ENCODE measurements around the gene SHISA7.

The SHISA7 gene

GRCh38 chr19:55384131-55384919, 58.8 kb downstream of the SHISA7 start, which contains the start of gene TMEM238:
Gene TMEM238, minus strand, starts transcription at chr19:55384292. Its CDS starts 33 bp downstream, at chr19:55384259.
- DNase-seq (ENCODE audit: low spot score): no peak
- in situ Hi-C loops (cut with MboI; ENCODE audit: low sequenced_read_pairs, unreplicated experiment): no loop called here

GRCh38 chr19:55383279-55384130, 59.6 kb downstream of the SHISA7 start:
- TF ChIP-seq CTCF (IDR thresholded peaks at IDR 0.05; ENCODE audit: borderline replicate concordance, control extremely low read depth, extremely low read depth, insufficient read depth, missing control alignments): peak; percentile 51
- in situ Hi-C loops (cut with MboI; ENCODE audit: low sequenced_read_pairs, unreplicated experiment): no loop called here
- DNase-seq (ENCODE audit: low spot score): peak; percentile 84

More at GRCh38 chr19:55384131-55384919, 58.8 kb downstream of the SHISA7 start, which contains the start of gene TMEM238:
- no peak for TF ChIP-seq CTCF (IDR thresholded peaks at IDR 0.05; ENCODE audit: borderline replicate concordance, control extremely low read depth, extremely low read depth, insufficient read depth, missing control alignments)

- in situ Hi-C loops (cut with MboI; ENCODE audit: low sequenced_read_pairs, unreplicated experiment): no loop called here
- DNase-seq (ENCODE audit: low spot score): no peak
- no peak for TF ChIP-seq CTCF (IDR thresholded peaks at IDR 0.05; ENCODE audit: borderline replicate concordance, control extremely low read depth, extremely low read depth, insufficient read depth, missing control alignments)
Measured at GRCh38 chr19:55382522-55383054, 60.5 kb downstream of the SHISA7 start.

- in situ Hi-C loops (cut with MboI; ENCODE audit: low sequenced_read_pairs, unreplicated experiment): no loop called here
- no peak for DNase-seq (ENCODE audit: low spot score)
- TF ChIP-seq CTCF (IDR thresholded peaks at IDR 0.05; ENCODE audit: borderline replicate concordance, control extremely low read depth, extremely low read depth, insufficient read depth, missing control alignments): no peak
Measured at GRCh38 chr19:55382013-55382412, 61.1 kb downstream of the SHISA7 start.

- in situ Hi-C loops (cut with MboI; ENCODE audit: low sequenced_read_pairs, unreplicated experiment): no loop called here
- no peak for TF ChIP-seq CTCF (IDR thresholded peaks at IDR 0.05; ENCODE audit: borderline replicate concordance, control extremely low read depth, extremely low read depth, insufficient read depth, missing control alignments)
- DNase-seq (ENCODE audit: low spot score): no peak
Measured at GRCh38 chr19:55379174-55379573, 63.9 kb downstream of the SHISA7 start.

Measured in GM13976 (cell line).